Activated naive CD8-positive, alpha-beta T cell (primary cell): ENCODE results near the gene SYT12.

Experiments
- H3K27ac Mint-ChIP-seq: one replicate; pipeline ENCODE4 v1.8.0; 2021; ENCODE audit warnings: mixed read lengths
- H3K27me3 Mint-ChIP-seq: one replicate; pipeline ENCODE4 v1.8.0; 2021; ENCODE audit warnings: mixed read lengths
- H3K36me3 Mint-ChIP-seq: one replicate; pipeline ENCODE4 v1.8.0; 2021; ENCODE audit warnings: mixed read lengths
- H3K4me1 Mint-ChIP-seq: one replicate; pipeline ENCODE4 v1.8.0; 2021; ENCODE audit warnings: low read depth, mixed read lengths
- H3K4me3 Mint-ChIP-seq: one replicate; pipeline ENCODE4 v1.8.0; 2021; ENCODE audit warnings: mild to moderate bottlenecking, mixed read lengths
- H3K9me3 Mint-ChIP-seq: one replicate; pipeline ENCODE4 v1.8.0; 2021; ENCODE audit warnings: low read depth, mixed read lengths

The SYT12 gene

DNA sequence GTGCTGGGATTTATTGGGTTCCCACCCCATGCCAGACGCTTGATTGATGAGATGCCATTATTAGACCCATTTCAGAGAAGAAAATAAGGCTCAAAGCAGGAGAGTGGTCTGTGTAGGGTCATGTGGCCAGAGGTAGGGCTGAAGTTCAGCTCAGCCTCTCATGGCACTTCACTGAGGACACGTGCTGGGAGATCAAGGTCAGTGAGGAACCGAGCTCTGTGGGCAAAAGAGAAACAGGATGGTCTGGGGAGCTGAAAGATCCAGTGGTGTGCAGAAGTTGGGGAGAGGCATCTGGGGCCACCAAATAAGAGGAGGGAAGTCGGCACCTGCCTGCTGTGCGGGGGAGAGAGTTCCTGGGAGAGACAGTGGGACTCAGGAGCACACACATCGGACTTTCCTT lies 53.3 kb downstream of the SYT12 start:
- Mint-ChIP-seq H3K4me3 (no peak overlapping the region), H3K9me3 (no peaks in the 10 kb centered on the region), H3K27ac (no peak overlapping the region), H3K36me3 (no peaks in the 10 kb centered on the region), H3K4me1 (peaks cover 3% of the 10 kb centered on the region), H3K27me3 (no peaks in the 10 kb centered on the region)

DNA sequence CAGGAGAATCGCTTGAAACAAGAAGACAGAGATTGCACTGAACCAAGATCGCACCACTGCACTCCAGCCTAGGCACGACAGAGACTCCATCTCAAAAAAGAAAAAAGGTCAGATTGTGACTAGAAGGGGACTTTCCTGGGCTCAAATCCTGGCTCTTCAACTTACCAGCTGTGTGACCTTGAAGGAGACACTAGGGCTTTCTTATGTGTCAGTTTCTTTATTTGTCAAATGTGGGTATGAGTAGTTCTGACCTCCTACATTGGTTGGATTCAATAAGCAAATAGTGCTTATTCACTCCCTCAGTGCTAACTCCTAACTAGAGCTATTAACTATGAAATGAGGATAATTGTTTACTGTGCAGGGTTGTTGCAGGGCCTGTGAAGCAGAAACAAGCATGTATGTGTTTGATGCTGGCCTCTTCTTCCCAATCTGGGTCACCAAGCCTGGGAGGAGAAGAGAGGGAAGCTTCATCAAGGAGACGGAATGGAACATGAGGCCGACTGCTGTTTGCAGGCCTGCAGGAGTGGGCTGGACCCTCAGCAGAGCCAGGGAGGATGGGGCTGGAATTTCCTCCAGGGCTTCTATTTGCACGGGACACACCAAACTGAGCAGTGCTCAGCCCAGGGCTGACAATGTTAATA lies 56.3 kb downstream of the SYT12 start:
- peaks cover 9% of the 10 kb centered on the region for H3K4me1 Mint-ChIP-seq
- H3K9me3 Mint-ChIP-seq = no peaks in the 10 kb centered on the region
- H3K4me3 Mint-ChIP-seq = no peak overlapping the region
- peaks cover 4% of the 10 kb centered on the region for H3K27me3 Mint-ChIP-seq
- H3K27ac Mint-ChIP-seq = no peak overlapping the region
- no peaks in the 10 kb centered on the region for H3K36me3 Mint-ChIP-seq

- Mint-ChIP-seq H3K27ac (no peak overlapping the region), H3K9me3 (no peaks in the 10 kb centered on the region), H3K36me3 (no peaks in the 10 kb centered on the region), H3K27me3 (peaks cover 4% of the 10 kb centered on the region), H3K4me3 (peak overlapping the region; percentile 59), H3K4me1 (peaks cover 9% of the 10 kb centered on the region)
Measured at GRCh38 chr11:67082071-67082791, 59.3 kb downstream of the SYT12 start.

DNA sequence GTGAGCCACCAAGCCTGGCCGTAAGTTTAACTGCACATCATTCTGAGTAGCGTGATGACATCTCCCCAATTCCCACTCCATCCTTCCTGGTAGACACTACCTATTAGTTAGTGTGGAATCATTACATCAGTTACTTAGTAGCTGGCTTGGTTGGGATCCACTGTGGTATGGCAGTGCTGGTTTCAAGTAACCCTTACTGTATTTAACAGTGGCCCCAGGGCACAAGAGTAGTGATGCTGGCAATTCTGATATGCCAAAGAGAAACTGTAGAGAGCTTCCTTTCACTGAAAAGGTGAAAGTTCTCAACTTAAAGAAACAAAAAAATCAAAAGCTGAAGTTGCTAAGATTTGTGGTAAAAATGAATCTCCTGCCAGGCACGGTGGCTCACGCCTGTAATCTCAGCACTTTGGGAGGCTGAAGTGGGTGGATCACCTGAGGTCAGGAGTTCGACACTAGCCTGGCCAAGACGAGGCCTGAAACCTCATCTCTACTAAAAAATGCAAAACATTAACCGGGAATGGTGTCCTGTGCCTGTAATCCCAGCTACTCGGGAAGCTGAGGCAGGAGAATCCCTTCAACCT lies 60.9 kb downstream of the SYT12 start:
- no peaks in the 10 kb centered on the region for H3K36me3 Mint-ChIP-seq
- H3K4me1 Mint-ChIP-seq = peaks cover 9% of the 10 kb centered on the region
- H3K9me3 Mint-ChIP-seq = no peaks in the 10 kb centered on the region
- no peak overlapping the region for H3K4me3 Mint-ChIP-seq
- no peak overlapping the region for H3K27ac Mint-ChIP-seq
- H3K27me3 Mint-ChIP-seq = peaks cover 4% of the 10 kb centered on the region

GRCh38 chr11:67085617-67086016 lies 62.7 kb downstream of the SYT12 start:
- Mint-ChIP-seq H3K9me3 (no peaks in the 10 kb centered on the region), H3K4me1 (peaks cover 9% of the 10 kb centered on the region), H3K27me3 (peaks cover 4% of the 10 kb centered on the region), H3K27ac (no peak overlapping the region), H3K4me3 (no peak overlapping the region), H3K36me3 (no peaks in the 10 kb centered on the region)

GRCh38 chr11:67090717-67091116 lies 67.8 kb downstream of the SYT12 start:
- H3K27ac Mint-ChIP-seq = no peak overlapping the region
- no peak overlapping the region for H3K4me3 Mint-ChIP-seq
- no peaks in the 10 kb centered on the region for H3K4me1 Mint-ChIP-seq
- no peaks in the 10 kb centered on the region for H3K36me3 Mint-ChIP-seq
- H3K9me3 Mint-ChIP-seq = no peaks in the 10 kb centered on the region
- H3K27me3 Mint-ChIP-seq = no peaks in the 10 kb centered on the region

GRCh38 chr11:67095214-67095507 lies 72.2 kb downstream of the SYT12 start:
- H3K4me1 Mint-ChIP-seq = peaks cover 6% of the 10 kb centered on the region
- H3K36me3 Mint-ChIP-seq = no peaks in the 10 kb centered on the region
- no peaks in the 10 kb centered on the region for H3K9me3 Mint-ChIP-seq
- no peak overlapping the region for H3K27ac Mint-ChIP-seq
- no peak overlapping the region for H3K4me3 Mint-ChIP-seq
- no peaks in the 10 kb centered on the region for H3K27me3 Mint-ChIP-seq

DNA sequence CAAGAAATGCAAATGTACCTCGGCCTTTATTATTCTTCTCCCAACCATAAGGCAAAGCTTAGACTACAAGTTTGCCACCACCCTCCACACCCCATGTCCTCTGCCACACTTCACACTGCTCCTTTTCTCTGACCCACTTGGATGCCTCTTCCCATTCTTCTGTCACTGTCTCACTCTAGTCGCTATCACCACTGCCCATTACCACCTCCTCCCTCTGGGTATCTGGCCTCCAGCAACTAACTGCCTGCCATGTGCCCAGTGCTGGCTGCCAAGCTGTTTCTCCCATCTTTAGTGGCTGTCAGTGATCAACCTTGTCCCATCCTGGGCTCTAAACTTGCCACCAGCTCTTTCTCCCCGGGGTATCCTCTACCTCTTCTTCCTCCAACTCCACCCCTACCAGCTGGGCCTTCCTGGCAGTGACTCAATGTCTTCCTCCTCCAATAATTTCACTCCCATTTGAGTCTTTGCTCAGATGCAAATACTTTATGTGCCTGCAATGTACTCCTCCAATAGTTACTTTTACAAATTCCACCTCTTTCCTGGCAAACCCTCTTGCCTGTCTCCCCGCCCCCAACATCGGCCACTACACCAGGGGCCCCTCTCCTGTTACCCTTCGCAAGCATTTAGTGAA lies 76.0 kb downstream of the SYT12 start:
- no peaks in the 10 kb centered on the region for H3K27me3 Mint-ChIP-seq
- peaks cover 19% of the 10 kb centered on the region for H3K4me1 Mint-ChIP-seq
- no peaks in the 10 kb centered on the region for H3K9me3 Mint-ChIP-seq
- H3K27ac Mint-ChIP-seq = no peak overlapping the region
- H3K4me3 Mint-ChIP-seq = no peak overlapping the region
- H3K36me3 Mint-ChIP-seq = no peaks in the 10 kb centered on the region

- Mint-ChIP-seq H3K4me1 (peaks cover 25% of the 10 kb centered on the region), H3K4me3 (no peak overlapping the region), H3K27ac (peak overlapping the region; percentile 47), H3K36me3 (no peaks in the 10 kb centered on the region), H3K27me3 (no peaks in the 10 kb centered on the region), H3K9me3 (no peaks in the 10 kb centered on the region)
Measured at GRCh38 chr11:67099831-67100324, 76.9 kb downstream of the SYT12 start.
